ENCODE results near the gene CHL1. TPM values are rescaled to one million over a fixed set of nuclear protein-coding genes. Genes with fewer than 3 reads are reported as not detected.

Gene CHL1
- total RNA-seq, 1 donor from 2014 or later: 8.6 TPM

DNA sequence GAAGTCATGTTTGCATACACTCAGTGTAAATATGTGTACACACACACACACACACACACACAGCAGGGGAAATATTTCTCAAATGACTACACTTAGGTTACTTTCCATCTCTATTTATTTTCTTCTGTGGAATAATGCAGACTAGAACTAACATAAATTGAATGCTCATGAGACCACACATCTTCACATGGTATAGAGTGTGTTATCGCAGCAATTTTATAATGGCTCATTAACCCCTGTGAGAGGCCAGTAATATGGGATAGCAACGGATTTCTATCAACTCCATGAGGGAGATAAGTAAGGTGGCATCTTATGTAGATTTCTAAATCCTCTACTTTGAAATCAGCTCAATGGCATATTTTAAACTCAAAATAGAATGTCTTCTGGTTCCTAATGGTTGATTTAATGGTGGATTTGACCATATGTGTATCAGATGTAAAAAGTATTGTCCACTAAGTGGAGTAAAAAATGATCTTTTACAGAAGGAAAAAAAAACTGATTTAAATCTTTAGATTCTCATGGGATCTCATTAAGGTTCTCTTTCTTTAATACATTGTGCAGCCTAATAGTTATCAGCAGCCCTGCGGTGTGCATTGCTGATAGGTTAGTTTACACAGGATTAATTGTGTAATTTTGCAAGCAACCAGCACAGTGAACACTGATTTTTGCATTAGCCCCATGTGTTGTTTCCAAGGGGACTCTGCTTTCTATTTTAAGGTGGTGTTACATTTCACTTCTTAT is 32.0 kb downstream of the CHL1 start:
- no peak for DNase-seq (ENCODE audit: low read depth)

DNA sequence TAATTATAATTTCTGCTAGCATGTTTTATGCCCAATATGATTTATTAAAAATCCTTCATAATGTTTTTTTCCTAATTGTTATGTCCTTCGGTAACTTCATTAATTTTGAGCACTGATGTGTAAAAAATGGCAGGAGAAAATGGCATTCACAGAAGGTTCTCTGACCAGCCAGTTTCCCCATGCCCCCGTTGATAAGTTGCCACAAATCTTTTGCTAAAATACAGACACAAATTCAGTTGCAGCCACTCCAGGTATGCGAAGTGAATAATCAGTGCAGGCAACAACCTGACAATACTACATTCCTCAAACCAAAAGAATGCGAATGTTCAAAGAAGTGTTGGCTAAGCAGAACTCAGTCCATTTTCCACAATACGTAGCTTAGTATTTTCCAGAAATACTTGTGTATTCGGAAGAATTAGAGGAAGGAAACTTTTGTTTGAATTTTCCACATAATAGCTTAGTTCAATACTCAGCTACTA is 32.7 kb downstream of the CHL1 start:
- DNase-seq (ENCODE audit: low read depth): peak; percentile 73

DNA sequence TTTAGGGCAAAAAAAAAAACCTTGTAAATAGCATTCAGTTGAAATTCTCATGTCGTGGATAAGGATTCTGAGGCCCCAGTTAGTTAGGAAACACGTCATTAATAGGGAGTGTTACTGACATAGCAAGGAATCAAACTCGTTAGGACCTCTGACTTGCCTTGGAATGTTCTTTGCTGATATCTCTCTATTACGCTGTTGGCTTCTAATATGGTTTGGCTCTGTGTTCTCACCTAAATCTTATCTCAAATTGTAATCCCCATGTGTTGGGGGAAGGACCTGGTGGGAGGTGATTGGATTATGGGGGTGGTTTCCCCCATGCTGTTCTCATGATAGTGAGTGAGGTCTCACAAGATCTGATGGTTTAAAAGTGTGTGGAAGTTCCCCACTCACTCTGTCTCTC is 40.3 kb downstream of the CHL1 start:
- no peak for DNase-seq (ENCODE audit: low read depth)

DNA sequence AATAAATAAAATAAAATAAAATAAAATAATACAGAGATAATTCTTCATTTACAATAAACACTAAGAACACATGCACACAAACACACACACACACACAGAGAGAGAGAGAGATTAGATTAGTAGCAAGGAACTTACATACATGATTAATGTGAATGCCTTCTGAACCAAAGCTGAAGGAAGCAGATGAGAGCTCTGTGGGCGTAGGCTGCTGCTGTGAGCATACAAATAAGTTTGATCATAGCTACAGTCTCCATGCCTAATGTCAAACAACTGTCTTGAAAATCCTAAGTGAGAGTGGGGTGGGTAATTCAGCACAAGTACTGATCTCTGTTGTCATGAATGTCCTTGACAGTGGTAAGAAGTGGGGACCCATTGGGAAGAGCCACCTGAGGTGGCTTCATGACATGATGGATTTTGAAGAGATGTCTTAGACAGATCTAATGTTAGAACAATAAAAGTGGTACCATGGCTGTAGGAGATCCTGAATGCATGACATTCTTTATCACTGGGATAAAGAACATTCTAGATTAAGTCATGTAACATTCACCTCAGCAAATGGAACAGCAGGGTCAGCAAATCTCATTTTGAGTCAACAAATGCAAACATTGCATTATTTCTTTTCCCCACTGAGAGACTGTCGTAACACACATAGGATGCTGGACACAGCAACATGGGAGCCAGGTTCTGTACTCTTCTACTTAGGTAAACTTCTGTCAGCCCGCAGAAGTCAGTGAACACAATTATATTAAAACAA is 46.2 kb downstream of the CHL1 start:
- peak; percentile 32 for DNase-seq (ENCODE audit: low read depth)

DNA sequence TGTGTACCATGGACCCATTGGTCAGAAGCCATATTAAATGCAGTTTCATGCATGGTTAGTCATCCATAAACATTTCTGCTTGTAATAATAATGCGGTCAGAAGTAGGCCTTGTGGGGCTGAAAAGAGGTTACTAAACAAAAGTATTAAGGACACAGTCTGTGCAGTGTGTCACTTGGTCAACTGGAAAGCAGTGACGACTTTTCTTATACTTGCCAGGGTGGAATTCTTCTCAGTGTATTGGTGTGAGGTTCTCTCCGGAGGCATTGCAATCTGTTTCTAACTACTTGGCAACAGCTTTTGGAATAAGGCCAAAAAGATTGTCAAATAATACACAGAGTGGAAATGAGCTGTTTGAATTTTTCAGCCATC is 46.8 kb downstream of the CHL1 start:
- peak; percentile 99 for DNase-seq (ENCODE audit: low read depth)

DNA sequence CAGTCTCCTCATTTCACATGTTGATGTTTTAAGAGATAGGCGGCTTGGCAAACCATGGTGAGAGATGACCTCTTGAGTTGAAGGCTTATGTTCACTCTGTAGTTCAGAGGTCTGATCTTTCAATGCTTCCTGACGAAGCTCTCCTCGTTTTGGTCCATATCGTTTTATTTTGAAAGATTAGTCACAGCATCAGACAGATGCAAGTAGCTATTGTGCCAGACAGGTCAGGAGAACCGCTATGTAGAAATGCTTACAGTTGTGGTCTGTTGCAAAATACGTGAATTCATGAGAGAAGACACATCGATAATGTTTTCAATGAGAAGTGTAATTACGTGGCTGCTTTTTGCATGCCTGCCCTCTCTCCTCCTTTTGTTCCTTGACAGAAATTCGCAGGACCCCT is 47.5 kb downstream of the CHL1 start:
- peak; percentile 15 for DNase-seq (ENCODE audit: low read depth)

DNA sequence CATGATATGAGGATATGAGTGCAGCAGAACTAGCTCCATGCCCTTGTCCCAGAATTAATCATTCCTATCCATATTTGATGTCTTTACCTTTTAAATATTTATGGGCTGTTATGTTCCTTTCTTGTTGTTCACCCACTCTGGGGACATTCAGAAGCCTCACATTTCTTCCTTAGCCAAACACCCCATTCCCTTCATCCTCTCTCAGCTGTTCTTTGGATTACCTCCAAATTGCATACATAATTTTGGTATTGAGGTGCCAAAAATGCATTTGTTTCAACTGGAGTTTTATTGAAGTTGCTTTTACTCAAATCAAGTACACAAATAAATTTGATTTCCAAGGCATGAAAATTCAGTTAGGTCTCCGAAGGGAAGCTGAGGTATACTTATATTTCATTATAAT is 51.4 kb downstream of the CHL1 start:
- DNase-seq (ENCODE audit: low read depth): no peak

DNA sequence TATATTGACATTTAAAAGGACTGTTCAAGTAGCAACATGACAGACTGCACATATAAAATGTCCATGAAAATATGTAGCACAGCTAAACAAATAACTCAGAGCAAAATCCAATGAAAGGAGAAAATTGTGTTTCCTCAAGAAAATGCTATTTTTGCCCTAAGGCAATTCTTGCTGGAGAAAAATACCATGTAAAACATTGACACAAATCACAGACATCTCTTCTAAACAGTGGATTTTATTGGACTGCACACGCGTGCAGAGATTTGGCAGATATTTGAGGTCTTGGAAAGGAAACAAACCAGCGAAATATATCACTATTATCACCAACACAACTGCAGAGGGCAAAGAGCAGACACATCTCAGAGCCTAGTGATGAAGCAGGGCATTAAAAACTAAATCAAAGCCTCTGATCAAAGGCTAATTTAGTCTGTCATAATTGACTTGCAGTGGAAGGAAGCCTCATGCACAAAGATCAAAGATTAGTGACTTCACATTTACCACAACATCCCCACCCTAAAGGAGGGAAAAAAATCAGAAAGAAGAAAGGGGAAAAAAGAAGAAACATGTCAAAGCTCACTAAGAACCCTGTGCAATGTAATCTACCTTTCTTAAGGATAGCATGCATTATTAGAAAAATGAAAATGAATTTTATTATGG is 52.4 kb downstream of the CHL1 start:
- DNase-seq (ENCODE audit: low read depth): peak; percentile 18

DNA sequence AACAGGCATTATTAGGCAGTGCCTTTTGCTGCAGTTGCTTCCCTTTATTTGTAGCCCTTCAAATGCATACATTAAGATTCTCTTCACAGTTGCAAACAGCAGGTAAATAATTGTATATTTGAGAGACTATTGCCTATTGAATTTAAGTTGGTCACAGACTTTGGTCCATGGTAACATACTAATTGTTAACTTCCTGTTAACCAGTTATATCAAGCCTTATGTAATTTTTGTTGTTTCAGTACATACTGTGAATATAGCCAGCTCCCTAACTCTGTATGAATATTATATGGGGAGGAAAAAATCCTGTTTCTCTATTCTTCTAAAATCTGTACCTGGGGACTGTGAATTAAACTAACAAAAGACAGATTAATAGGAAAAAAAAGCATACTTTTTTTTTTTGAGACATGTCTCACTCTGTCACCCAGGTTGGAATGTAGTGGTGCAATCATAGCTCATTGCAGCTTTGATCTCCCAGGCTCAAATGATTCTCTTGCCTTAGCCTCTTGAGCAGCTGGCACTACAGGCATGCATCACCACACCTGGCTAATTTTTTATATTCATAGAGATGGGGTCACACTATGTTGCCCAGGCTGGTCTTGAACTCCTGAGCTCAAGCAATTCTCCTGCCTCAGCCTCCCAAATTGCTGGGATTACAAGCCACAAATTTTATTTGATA is 53.2 kb downstream of the CHL1 start:
- peak; percentile 82 for DNase-seq (ENCODE audit: low read depth)

DNA sequence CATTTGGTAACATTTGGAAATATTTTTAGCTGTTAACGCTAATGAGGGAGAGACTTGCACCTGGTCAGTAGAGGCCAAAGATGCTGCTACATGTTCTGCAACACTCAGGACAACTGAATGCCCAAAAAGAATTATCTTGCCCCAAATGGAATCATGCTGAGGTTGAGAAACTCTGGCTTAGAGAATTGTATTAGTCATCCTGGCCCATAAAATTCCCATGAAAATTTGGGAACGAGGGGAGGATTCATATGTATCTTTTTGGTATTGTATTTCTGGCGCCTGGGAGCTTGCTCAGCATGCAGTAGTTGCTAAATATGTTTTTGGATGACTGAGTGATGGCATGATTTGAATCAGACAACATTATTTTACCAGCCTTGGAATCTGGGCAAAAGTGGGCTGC is 59.9 kb downstream of the CHL1 start:
- DNase-seq (ENCODE audit: low read depth): no peak

DNA sequence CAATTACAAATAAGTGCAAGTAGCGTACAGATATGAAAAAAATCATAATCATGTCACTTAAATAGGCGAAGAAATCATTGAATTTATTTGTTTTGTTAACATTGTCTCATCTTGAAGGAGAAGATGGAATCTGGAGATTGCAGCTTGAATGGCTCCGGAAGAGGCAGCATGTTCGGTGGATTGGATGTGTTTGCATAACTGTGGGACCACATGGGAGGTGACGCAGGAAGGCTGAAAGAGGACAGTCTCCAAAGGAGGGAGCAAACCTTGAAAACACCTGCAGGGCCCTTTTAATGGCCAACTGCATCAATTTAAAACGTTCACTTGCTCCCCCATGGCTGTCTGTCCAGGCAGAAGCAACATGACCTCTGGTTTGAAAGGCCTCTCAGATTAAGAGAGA is 61.3 kb downstream of the CHL1 start:
- no peak for DNase-seq (ENCODE audit: low read depth)

DNA sequence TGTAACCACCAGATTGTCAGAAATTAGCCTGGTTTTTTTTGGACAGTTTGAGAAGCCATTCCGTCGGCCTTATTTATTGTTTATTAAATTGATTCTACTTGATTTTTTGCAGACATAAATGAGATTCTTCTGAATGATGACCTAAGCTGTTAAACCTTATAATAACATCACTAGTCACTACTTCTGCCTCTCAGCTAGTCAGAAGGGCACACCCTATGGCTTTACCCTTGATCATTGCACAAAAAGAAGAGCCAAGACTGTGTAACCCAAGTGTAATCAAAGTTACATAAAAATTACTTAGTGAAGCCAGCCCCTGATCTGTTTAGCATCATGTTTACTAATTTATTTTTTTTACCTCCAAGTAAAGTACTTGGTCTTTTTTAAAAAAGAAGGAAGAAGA is 64.3 kb downstream of the CHL1 start:
- no peak for DNase-seq (ENCODE audit: low read depth)

DNA sequence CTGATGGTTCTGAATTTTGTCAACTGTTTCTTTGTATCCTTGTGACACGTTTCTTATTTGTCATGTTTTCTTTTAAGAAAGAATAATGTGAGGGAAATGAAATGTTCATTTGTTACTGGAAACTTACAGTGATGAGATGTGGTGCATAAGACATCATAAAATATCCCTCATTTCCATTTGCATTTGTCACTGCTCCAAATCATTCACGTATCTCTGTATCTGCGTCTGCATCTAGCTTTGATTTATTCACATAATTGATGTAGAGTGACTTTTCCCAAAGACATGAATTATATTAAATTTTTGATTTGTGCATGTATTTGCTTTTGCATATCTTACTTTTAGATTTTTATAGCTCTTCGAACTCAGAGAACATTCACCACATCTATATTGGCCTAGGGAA is 66.8 kb downstream of the CHL1 start:
- DNase-seq (ENCODE audit: low read depth): no peak

DNA sequence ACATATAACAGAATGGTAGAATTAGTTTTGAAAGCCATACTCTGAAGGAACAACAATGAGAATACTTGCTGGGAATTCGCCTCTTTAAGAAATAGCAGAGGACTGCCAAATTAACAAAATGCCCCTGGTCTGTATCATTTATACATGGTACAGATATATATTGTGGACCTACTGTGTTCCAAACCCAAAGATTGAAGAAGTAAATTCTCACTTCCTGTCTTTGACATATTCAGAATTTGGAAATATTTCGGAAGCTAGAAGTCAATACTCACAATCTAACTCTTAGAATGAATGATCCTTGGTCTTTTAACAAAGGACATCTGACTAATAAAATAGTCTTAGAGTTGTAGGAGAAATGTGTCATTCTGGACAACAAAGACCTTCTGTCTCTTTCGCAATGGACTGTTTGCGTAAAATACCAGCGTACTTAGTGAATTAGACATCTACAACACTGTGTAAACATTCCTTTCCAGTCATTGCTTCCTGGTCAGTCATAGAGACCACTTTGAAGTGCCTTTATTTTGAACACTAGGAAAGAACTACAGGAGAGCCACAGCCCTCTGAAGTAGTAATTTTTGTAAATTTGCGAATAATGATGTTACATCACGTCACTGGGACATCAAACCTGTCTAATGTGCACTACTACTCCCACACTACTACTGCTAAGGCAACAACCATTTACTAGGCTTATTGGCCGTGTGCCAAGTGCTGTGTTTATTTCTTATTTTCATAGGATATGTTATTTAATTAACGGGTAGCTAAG is 68.0 kb downstream of the CHL1 start:
- DNase-seq (ENCODE audit: low read depth): peak; percentile 99

DNA sequence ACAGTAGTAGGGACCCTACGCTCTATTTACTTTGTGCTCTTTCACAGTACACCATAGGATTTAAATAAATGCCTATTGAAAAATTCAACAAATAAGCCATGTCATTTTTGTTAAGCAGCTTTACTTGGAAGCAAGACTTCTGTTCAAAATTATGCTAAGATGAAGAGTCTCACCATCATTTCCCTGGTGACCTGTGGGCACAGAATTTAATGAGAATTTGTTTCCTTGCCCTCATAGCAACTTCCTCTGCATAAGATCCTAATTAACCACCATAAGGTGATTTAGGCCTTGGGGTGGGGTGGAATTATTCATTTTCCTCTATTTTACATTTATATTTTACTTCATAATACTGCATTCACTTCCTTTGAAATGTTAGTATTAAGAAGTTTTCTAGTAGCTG is 70.5 kb downstream of the CHL1 start:
- no peak for DNase-seq (ENCODE audit: low read depth)

DNA sequence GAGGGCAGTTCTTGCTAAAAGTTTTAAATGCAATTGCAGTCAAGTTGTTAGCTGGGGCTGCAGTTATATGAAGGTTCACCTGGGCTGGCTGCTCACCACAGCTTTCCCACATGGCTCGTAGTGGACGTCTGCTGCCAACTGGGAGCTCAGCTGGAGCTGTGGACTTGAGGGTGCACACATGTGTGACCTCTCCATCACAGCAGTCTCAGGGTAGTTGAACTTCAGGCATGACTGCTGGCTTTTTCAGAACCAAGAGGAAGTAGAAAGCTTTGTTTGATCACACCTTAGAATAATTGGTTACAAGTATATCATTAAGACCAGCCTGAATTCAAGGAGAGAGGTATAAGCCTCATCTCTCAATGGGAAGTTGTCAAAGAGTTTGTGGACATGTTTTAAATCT is 74.1 kb downstream of the CHL1 start:
- no peak for DNase-seq (ENCODE audit: low read depth)

DNA sequence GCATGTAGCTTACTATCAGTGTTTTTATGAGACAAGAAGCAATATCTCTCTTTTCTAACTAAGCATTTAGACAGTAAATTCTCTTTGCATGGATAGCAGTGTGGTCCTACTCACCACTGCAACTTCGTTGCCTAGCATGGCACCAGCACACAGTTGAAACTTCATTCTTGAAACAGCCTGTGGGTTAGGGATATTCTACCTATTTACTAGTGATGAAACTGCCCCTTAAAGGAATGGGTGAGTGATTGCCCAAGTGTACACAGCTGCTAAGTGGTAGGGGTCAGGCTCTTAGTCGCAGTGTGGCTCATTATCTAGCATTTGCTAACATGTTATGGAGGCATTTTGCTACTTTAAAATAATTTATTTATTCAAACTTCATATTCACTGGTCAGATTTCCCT is 78.4 kb downstream of the CHL1 start:
- DNase-seq (ENCODE audit: low read depth): no peak

DNA sequence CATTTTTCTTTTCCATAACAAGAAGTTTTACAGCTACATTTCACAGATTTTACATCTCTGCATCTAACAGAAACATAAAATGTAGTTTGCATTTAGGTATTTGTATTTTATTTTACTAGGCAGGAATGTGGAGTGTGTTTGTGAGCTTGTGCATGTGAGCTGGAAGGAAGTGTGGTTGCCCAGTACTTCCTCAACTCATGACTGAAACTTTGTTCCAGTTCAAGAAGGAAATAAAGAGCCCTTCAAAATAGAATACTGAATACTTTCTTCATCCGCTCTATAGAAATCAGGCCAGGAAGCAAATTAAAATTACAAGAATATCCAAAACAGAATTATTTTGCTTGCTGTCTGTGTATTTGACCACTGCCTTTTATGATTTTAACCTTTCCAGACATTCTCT is 81.3 kb downstream of the CHL1 start:
- DNase-seq (ENCODE audit: low read depth): peak; percentile 27

DNA sequence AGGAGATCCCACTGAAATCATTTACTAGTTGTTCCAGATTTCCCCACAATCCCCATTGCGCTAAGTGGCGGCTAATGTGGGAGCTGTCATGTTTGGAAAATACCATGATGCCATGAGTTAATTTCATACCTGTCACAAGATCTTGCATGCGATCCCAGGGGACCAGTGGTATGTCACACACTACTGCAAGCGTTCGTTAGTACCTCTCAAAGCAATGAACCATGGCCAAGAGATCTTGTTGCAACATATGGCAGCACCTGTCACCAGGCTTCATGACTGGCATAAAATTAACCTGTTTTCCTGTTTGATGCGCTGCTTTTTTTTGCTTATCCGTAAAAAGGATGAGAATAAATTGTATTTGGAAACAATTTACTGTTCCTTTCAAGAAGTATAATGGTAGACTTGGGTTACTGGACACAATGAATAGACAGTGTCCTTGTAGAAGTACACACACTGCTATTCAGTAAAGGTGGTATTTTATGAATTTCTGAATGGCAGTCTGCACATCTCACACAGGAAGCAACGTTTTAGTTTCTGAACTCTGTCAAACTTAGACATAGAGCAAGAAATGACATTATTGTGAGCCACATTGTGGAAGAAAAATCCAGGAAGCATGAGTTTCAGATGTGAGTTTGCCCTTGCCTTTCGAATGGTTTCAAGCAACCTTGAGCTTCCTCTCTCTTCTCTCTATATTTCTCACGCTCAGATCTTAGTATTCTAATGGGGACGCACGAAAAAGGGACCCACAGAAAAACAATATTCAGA is 81.9 kb downstream of the CHL1 start:
- DNase-seq (ENCODE audit: low read depth): no peak

DNA sequence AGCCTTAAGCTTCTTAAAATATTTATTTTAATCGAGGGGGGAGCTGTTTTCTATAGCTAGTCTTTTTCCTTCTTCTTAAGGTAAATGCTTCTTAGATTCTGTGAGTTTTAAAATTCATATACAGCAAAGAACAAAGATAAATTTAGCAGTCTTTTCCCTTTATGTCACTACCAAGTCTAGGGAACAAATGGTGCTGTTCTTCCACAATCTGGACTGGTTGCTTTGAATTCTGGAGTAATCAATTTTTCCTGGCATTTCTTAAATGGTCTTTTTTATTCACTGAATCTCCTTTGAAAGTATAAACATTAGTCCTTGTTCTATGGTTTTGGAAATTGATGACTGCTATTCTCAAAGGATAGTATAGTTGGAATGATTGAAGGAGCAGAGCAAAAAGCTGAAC is 82.8 kb downstream of the CHL1 start:
- no peak for DNase-seq (ENCODE audit: low read depth)

DNA sequence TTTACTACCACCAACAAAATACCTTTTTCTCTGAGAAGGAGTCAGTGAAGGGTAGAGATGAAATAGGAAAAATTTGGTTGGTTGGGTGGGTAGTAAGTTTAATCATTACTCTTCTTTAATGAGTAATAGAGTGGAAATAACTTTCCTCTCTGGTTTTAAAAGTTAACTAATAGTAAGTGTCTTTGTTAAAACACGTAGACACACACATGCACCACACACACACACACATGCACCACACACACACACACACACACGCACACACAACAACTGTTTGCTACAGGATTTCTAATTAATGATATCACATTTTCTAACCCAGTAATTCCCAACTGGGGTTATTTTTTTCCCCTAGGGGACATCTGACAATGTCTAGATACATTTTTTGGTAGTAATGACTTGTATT is 84.1 kb downstream of the CHL1 start:
- DNase-seq (ENCODE audit: low read depth): peak; percentile 85

Measured in renal cortical epithelial cell (primary cell).